Measurements from ENCODE around the gene SPANXN5.
"Not testable (repeated sequence)": the region's sequence is repeated elsewhere in the genome, so short reads cannot be mapped to it uniquely, and the experiment has no call there.

SPANXN5 gene

DNA sequence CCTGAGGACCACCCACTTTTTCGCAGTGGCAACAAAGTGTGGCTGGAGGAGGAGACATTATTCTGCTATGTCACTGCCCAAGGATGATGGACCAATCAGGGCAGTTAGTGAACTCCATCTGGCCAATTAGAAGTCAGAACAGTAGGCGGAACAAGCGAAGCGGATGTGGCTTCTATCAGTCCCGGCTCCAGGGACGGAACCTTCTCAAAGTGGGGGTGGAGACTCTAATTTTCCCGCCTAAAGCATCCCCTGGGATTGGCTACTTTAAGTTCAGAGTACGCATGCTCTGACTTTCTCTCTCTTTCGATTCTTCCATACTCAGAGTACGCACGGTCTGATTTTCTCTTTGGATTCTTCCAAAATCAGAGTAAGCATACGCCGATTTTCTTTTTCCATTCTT is 46.3 kb downstream of the SPANXN5 start, which contains the start of gene SSX2B:
SSX2B (plus strand) TSS at position 301 of the 400 bp plus-strand sequence. CDS start 1,429 bp downstream, outside the sequence.
- DNase-seq (ENCODE audit: low read depth); H3K4me3 ChIP-seq (ENCODE audit: control insufficient read depth, low read depth, low read length): not testable (repeated sequence)
